Right cardiac atrium (tissue), 5 donors: Measurements from ENCODE around the gene HNF1A. TPM values are rescaled to one million over a fixed set of nuclear protein-coding genes. Genes with fewer than 3 reads are reported as not detected.

ENCODE experiments used
- ATAC-seq, 2 donors: fragments of 200-7000 bp; cut with Tn5 transposase; one replicate each; pipeline versions ENCODE4 v1.8.0 to v1.9.1; 2020; ENCODE audit warnings: moderate library complexity in 2 of 2, mild to moderate bottlenecking in 1 of 2
- DNase-seq, 3 donors: peaks; one replicate each; pipeline ENCODE4 v3.0.0-alpha.2; 2020
- H3K27ac ChIP-seq: one replicate; pipeline ENCODE4 v1.5.1; 2013; ENCODE audit warnings: mild to moderate bottlenecking, low read length, control low read depth, moderate library complexity
- H3K27me3 ChIP-seq: one replicate; pipeline ENCODE4 v1.6.1; 2013; ENCODE audit not compliant: control insufficient read depth, insufficient read depth
- H3K4me1 ChIP-seq: one replicate; pipeline ENCODE4 v1.6.1; 2013; ENCODE audit warnings: low read length; ENCODE audit not compliant: control insufficient read depth, insufficient read depth
- H3K4me3 ChIP-seq: one replicate; pipeline ENCODE4 v1.5.1; 2013; ENCODE audit warnings: low read length, control low read depth
- H3K9me3 ChIP-seq: one replicate; pipeline ENCODE4 v1.6.1; 2013; ENCODE audit warnings: low read length; ENCODE audit not compliant: control insufficient read depth
- WGBS: extraction: QIAGEN DNeasy Blood & Tissue Kit; methylation state at CpG from one replicate; pipeline ENCODE4 v1.1.7; 2013; 5-methylcytosine and 5-hydroxymethylcytosine counted together
- intact Hi-C, 4 donors: fragments of 100-400 bp; cut with DNase I; formaldehyde crosslinking; loops; one replicate each; pipeline versions ENCODE4 v1.11.0 to v1.14.0; 2022 to 2023
- polyA plus RNA-seq: library from polyadenylated mRNA; stranded (reverse); fragments of 200-250 nt; gene quantifications from one replicate; pipeline ENCODE4 v1.2.3, GENCODE V29; 2013
- total RNA-seq, 4 donors: library from RNA; stranded (reverse); fragmentation: NEBNext Ultra II Directional; extraction: Animal tissue kit (Norgen Biotek cat#: 25700); gene quantifications; one replicate each; pipeline ENCODE4 v1.2.1, GENCODE V29; 2021
- donor health status: healthy with polysubstance abuse.
- donor health status: DM: no; HTN: yes; CAD: no.
- donor health status: DM: no; HTN: no; CAD: no.
- donor health status: DM: no; HTN: yes; CAD: no; lungs with severe emphysema.
- donor health status: DM: yes; HTN: yes; CAD: no.

HNF1A gene
- total and polyA plus RNA-seq, 5 donors: 0.05 TPM; not detected in 4

DNA sequence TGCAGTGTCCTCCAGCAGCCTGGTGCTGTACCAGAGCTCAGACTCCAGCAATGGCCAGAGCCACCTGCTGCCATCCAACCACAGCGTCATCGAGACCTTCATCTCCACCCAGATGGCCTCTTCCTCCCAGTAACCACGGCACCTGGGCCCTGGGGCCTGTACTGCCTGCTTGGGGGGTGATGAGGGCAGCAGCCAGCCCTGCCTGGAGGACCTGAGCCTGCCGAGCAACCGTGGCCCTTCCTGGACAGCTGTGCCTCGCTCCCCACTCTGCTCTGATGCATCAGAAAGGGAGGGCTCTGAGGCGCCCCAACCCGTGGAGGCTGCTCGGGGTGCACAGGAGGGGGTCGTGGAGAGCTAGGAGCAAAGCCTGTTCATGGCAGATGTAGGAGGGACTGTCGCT, 22.7 kb downstream of the HNF1A start:
- ATAC-seq: no peak
- H3K9me3 ChIP-seq: no peaks in the 10 kb centered on the region
- peak in 1 of 3 donors; percentile 58 for DNase-seq
- no peaks in the 10 kb centered on the region for H3K27me3 ChIP-seq
- no peaks in the 10 kb centered on the region for H3K4me1 ChIP-seq
- H3K4me3 ChIP-seq: no peak overlapping the region
- 90% methylated on average over 11 of the region's 11 CpGs for WGBS
- no peak overlapping the region for H3K27ac ChIP-seq
- intact Hi-C loops: no loop called here

DNA sequence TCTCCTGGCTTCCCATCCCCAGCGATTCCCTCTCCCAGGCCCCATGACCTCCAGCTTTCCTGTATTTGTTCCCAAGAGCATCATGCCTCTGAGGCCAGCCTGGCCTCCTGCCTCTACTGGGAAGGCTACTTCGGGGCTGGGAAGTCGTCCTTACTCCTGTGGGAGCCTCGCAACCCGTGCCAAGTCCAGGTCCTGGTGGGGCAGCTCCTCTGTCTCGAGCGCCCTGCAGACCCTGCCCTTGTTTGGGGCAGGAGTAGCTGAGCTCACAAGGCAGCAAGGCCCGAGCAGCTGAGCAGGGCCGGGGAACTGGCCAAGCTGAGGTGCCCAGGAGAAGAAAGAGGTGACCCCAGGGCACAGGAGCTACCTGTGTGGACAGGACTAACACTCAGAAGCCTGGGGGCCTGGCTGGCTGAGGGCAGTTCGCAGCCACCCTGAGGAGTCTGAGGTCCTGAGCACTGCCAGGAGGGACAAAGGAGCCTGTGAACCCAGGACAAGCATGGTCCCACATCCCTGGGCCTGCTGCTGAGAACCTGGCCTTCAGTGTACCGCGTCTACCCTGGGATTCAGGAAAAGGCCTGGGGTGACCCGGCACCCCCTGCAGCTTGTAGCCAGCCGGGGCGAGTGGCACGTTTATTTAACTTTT, 23.6 kb downstream of the HNF1A start:
- H3K4me3 ChIP-seq: no peak overlapping the region
- no peaks in the 10 kb centered on the region for H3K9me3 ChIP-seq
- DNase-seq (no peak), ATAC-seq (no peak)
- WGBS: 79% methylated on average over 16 of the region's 16 CpGs
- intact Hi-C loops: no loop called here
- no peak overlapping the region for H3K27ac ChIP-seq
- no peaks in the 10 kb centered on the region for H3K4me1 ChIP-seq
- H3K27me3 ChIP-seq: no peaks in the 10 kb centered on the region

DNA sequence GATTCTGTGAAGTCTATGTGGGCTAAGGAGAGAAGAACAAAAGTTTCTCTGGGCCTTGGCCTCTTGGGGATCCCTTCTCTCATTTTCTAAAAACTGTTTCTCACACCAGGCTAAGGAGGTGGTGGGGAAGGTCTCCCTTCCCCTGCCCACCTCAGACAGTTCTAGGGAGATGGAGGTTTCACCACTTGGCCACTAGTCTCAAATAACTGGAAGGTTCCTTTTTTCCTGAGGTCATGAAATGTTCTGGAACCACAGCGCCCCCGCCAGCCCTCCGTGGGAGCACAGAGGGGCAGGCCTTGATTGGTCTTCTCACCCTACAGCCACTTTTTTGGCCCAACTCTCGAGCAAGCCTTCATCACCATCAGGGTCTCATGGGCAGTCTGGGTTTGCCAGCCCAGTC, 25.3 kb downstream of the HNF1A start:
- Histone ChIP-seq H3K4me3 (no peak overlapping the region), H3K4me1 (no peaks in the 10 kb centered on the region), H3K27ac (no peak overlapping the region), H3K9me3 (no peaks in the 10 kb centered on the region), H3K27me3 (no peaks in the 10 kb centered on the region)
- intact Hi-C loops: no loop called here
- no peak for DNase-seq
- no peak for ATAC-seq
- 79% methylated on average over 4 of the region's 4 CpGs for WGBS

DNA sequence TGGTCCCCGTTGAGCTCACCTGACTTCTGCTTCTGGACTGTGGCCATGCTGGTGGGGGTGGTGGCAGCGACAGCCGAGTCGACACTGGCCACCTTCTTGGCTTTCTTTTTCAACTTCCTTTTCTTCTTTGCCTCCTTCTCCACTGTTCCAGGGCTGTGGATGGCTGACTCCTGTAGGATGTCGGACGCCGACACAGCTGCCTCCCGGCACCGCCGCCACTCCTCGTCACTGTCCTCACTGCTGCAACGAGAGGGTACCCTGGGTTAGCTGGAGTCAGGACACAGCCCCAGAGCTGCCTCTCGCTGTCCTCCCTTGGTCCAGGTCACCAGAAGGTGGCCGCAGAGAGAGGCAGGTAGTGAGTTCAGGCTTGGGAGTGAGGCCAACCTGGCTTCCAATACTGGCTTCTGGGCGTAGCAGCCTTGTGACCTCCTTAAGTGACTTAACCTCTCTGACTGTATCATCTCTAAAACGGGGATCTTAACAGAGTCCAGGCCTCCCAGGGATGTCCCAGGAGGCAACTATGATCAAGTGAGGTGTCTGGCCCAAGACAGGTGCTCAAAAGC, 26.0 kb downstream of the HNF1A start:
- no peaks in the 10 kb centered on the region for H3K27me3 ChIP-seq
- ATAC-seq (no peak), DNase-seq (no peak)
- no peak overlapping the region for H3K4me3 ChIP-seq
- intact Hi-C loops: no loop called here
- H3K27ac ChIP-seq: no peak overlapping the region
- no peaks in the 10 kb centered on the region for H3K9me3 ChIP-seq
- 94% methylated on average over 16 of the region's 16 CpGs for WGBS
- H3K4me1 ChIP-seq: no peaks in the 10 kb centered on the region

DNA sequence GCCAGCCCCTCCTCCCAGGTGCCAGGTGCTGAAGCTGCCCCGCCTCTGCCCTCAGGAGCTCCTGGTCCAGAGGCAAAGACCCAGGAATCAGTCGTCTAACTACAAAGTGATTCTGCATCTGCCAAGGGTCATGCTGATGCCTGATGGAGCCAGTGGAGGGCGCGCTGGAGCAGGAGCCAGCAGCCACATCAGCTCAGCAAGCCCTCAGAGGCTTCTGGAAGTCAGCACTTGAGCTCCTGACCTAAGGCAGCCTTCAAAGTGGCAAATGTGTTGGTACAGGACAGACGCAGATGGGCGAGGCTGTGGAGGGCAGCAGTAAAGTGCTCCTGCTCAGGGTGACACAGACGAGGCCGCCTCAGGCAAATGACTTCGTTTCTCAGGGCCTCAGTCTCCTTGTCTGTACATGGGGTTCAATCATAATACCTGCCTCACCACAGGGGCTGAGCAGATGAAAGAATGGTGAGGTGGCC, 27.0 kb downstream of the HNF1A start:
- intact Hi-C loops: no loop called here
- DNase-seq: no peak
- H3K27me3 ChIP-seq: no peaks in the 10 kb centered on the region
- WGBS: 68% methylated on average over 9 of the region's 9 CpGs
- H3K4me3 ChIP-seq: no peak overlapping the region
- no peak overlapping the region for H3K27ac ChIP-seq
- no peak for ATAC-seq
- no peaks in the 10 kb centered on the region for H3K9me3 ChIP-seq
- no peaks in the 10 kb centered on the region for H3K4me1 ChIP-seq

DNA sequence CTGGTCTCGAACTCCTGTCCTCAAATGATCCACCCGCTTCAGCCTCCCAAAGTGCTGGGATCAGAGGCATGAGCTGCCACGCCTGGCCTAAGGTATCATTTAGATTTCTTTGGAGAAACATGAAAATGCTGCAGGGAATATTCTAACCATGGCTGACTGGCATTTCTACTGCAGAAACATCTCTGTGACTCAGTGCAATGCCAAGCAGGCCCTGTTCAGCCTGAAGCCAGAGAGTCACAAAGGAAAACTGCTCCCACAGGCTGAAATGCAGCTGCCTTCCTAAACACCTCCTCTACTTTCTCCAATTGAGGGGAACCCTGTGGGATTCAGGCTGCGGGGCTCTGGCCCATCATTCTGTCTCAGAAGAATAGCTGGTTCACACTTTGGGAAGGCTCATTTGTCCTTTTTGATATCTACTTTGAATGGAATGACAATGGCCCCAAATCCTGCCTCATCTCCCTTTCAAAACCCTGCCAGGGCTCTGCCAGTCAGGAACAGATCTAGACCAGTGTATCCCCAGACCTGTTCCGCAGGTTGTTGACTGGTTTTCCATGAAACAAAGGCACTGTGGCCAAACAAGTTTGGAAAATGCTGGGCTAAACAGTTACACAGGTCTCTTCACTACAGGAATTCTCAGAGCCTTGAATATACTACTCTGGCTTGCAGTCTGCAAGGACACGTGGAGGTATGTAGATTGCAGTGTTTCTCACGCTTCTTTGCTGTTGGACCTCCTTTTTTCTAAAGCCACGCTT, 30.2 kb downstream of the HNF1A start:
- WGBS: 95% methylated on average over 8 of the region's 8 CpGs

DNA sequence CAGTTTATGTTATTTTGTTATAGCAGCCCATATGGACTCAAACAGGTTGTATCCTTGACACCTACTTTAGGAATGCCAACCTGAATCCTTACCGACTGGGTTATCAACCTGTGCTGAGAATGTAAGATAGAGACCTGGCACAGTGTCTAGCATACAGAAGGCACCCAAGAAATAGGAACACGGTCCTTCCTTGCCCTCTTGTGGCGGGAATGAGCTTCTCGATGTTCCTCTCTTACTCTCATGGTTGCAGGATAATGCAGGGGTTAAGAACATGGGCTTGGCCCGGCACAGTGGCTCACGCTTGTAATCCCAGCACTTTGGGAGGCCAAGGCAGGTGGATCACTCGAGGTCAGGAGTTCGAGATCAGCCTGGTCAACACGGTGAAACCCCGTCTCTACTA, 31.4 kb downstream of the HNF1A start:
- Histone ChIP-seq H3K9me3 (no peaks in the 10 kb centered on the region), H3K4me3 (no peak overlapping the region), H3K4me1 (no peaks in the 10 kb centered on the region), H3K27ac (no peak overlapping the region), H3K27me3 (no peaks in the 10 kb centered on the region)
- intact Hi-C loops: no loop called here
- 61% methylated on average over 10 of the region's 10 CpGs for WGBS
- DNase-seq (no peak), ATAC-seq (peak; percentile 35 to 54)

More for the DNA sequence above, 30.2 kb downstream of the HNF1A start:
- no peak overlapping the region for H3K27ac ChIP-seq
- ATAC-seq (no peak), DNase-seq (no peak)
- no peaks in the 10 kb centered on the region for H3K9me3 ChIP-seq
- H3K4me3 ChIP-seq: no peak overlapping the region
- H3K4me1 ChIP-seq: no peaks in the 10 kb centered on the region
- no peaks in the 10 kb centered on the region for H3K27me3 ChIP-seq
- intact Hi-C loops: no loop called here

DNA sequence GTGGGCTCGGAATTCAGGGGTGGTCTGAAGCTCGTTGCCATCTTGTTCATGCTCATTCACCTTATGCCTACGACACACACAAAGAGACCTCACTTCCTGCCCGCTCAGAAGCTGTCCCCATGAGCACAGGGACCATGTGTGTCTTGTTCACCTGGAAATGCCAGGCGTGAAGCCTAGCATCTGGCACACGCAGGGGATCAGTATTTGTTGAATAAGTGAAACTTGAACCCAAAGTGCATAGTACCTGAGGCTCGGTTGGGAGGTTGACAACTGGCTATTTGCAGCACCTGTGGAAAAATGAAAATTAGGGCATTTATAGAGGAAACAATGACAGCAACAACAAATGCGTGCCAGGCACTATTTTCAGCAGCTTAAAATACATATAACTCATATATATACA, 32.5 kb downstream of the HNF1A start:
- Histone ChIP-seq H3K27ac (no peak overlapping the region), H3K9me3 (no peaks in the 10 kb centered on the region), H3K4me1 (peaks cover 2% of the 10 kb centered on the region), H3K4me3 (no peak overlapping the region), H3K27me3 (no peaks in the 10 kb centered on the region)
- ATAC-seq (no peak), DNase-seq (no peak)
- WGBS: 91% methylated on average over 8 of the region's 8 CpGs
- intact Hi-C loops: no loop called here

DNA sequence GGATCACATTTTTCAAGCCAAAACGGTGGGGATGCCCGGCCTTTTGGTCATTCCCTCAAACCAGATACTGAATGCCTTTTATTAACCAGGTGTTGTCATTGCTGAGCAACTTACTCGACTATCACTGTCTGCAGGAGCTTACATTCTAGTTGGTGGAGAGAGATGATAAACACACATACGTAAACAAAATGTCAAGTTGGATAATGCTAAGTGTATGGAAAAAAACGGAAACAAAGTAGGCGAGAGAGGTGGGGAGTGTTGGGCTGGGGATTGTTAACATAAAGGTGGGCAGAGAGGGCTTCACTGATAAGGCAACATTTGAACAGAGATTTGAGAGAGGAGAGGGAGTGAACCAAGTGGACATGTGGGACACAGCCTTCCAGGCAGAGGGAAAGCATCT, 33.5 kb downstream of the HNF1A start:
- WGBS: 79% methylated on average over 6 of the region's 6 CpGs
- H3K9me3 ChIP-seq: no peaks in the 10 kb centered on the region
- H3K4me3 ChIP-seq: no peak overlapping the region
- H3K27me3 ChIP-seq: no peaks in the 10 kb centered on the region
- no peak for DNase-seq
- intact Hi-C loops: no loop called here
- no peak for ATAC-seq
- H3K27ac ChIP-seq: no peak overlapping the region
- H3K4me1 ChIP-seq: peaks cover 2% of the 10 kb centered on the region

DNA sequence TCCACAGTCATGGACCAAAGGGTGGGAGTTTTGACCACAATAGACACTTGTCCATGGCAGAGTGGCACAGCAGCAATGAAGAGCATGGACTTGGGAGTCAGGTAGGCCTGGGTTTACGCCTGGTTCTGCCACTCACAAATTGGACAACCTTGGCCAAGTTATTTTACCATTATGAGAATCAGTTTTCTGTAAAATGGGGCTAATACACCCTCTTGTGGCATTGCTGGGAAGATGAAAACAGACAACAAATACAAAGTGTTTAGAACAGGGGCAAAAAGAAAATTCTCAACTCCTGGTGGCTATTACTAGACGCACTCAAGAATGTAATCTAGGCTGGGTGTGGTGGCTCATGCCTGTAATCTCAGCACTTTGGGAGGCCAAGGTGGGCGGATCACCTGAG, 35.4 kb downstream of the HNF1A start:
- ATAC-seq: no peak
- peaks cover 2% of the 10 kb centered on the region for H3K4me1 ChIP-seq
- intact Hi-C loops: no loop called here
- H3K27ac ChIP-seq: no peak overlapping the region
- DNase-seq: no peak
- no peaks in the 10 kb centered on the region for H3K9me3 ChIP-seq
- H3K27me3 ChIP-seq: no peaks in the 10 kb centered on the region
- whole genome bisulfite sequencing: 84% methylated on average over 3 of the region's 3 CpGs
- no peak overlapping the region for H3K4me3 ChIP-seq
